ENCODE data around the gene ZCCHC7.
"Not testable (repeated sequence)": the region's sequence is repeated elsewhere in the genome, so short reads cannot be mapped to it uniquely, and the experiment has no call there.

The ZCCHC7 gene

GRCh38 chr9:37178742-37179141 is 58.4 kb downstream of the ZCCHC7 start:
- DNase-seq (ENCODE audit: low read depth) = no peak

- no peak for DNase-seq (ENCODE audit: low read depth)
These were observed 59.2 kb downstream of the ZCCHC7 start for GRCh38 chr9:37179576-37179975.

- no peak for DNase-seq (ENCODE audit: low read depth)
These were observed 59.8 kb downstream of the ZCCHC7 start for GRCh38 chr9:37180138-37180537.

- DNase-seq (ENCODE audit: low read depth) = no peak
These were observed 62.3 kb downstream of the ZCCHC7 start for GRCh38 chr9:37182718-37183117.

GRCh38 chr9:37184905-37185867 is 64.8 kb downstream of the ZCCHC7 start:
- DNase-seq (ENCODE audit: low read depth) = no peak

GRCh38 chr9:37187292-37187691 is 66.9 kb downstream of the ZCCHC7 start:
- DNase-seq (ENCODE audit: low read depth) = no peak

- peak; percentile 57 for DNase-seq (ENCODE audit: low read depth)
These were observed 67.5 kb downstream of the ZCCHC7 start for GRCh38 chr9:37187713-37188439.

GRCh38 chr9:37190739-37191138 is 70.4 kb downstream of the ZCCHC7 start:
- DNase-seq (ENCODE audit: low read depth) = not testable (repeated sequence)

GRCh38 chr9:37191403-37192089 is 71.2 kb downstream of the ZCCHC7 start:
- no peak for DNase-seq (ENCODE audit: low read depth)

- DNase-seq (ENCODE audit: low read depth) = no peak
These were observed 72.4 kb downstream of the ZCCHC7 start for GRCh38 chr9:37192803-37193202.

- peak; percentile 35 for DNase-seq (ENCODE audit: low read depth)
These were observed 77.0 kb downstream of the ZCCHC7 start for GRCh38 chr9:37197158-37198038.

- peak; percentile 8 for DNase-seq (ENCODE audit: low read depth)
These were observed 77.8 kb downstream of the ZCCHC7 start for GRCh38 chr9:37198039-37198729.

- no peak for DNase-seq (ENCODE audit: low read depth)
These were observed 78.5 kb downstream of the ZCCHC7 start for GRCh38 chr9:37198831-37199230.

- peak; percentile 80 for DNase-seq (ENCODE audit: low read depth)
These were observed 80.1 kb downstream of the ZCCHC7 start for GRCh38 chr9:37200433-37201005.

GRCh38 chr9:37201581-37201980 is 81.2 kb downstream of the ZCCHC7 start:
- DNase-seq (ENCODE audit: low read depth) = no peak

GRCh38 chr9:37202091-37202490 is 81.7 kb downstream of the ZCCHC7 start:
- no peak for DNase-seq (ENCODE audit: low read depth)

- DNase-seq (ENCODE audit: low read depth) = not testable (repeated sequence)
These were observed 83.1 kb downstream of the ZCCHC7 start for GRCh38 chr9:37203456-37203855.

GRCh38 chr9:37206121-37206620 is 85.8 kb downstream of the ZCCHC7 start:
- no peak for DNase-seq (ENCODE audit: low read depth)

GRCh38 chr9:37209431-37210386 is 89.3 kb downstream of the ZCCHC7 start:
- DNase-seq (ENCODE audit: low read depth) = peak; percentile 21

Measured in EH (cell line).